Esophagus muscularis mucosa (tissue), 4 donors: ENCODE results near the gene COL4A1. TPM values are rescaled to one million over a fixed set of nuclear protein-coding genes. Genes with fewer than 3 reads are reported as not detected.

Source experiments
- DNase-seq: peaks from one replicate; pipeline ENCODE4 v3.0.0-alpha.2; 2017; ENCODE audit errors: extremely low spot score
- H3K27ac ChIP-seq, 4 donors: fragments of 200-600 bp; sonication (generic); replicated peaks in 1 of 4; 1 replicate in 3 of 4; 2 replicates in 1 of 4; pipeline ENCODE4 v1.5.1; 2016 to 2019; ENCODE audit warnings: mild to moderate bottlenecking in 1 of 4
- H3K27me3 ChIP-seq, 4 donors: fragments of 200-600 bp; sonication (generic); one replicate each; pipeline versions ENCODE4 v1.5.1 to v1.6.0; 2016 to 2019
- H3K36me3 ChIP-seq, 4 donors: fragments of 200-600 bp; sonication (generic); one replicate each; pipeline ENCODE4 v1.5.1; 2016 to 2019
- H3K4me1 ChIP-seq, 4 donors: fragments of 200-600 bp; sonication (generic); one replicate each; pipeline ENCODE4 v1.5.1; 2016 to 2019
- H3K4me3 ChIP-seq, 4 donors: fragments of 200-600 bp; sonication (generic); 1 replicate in 2 of 4; 2 replicates in 2 of 4; pipeline ENCODE4 v1.5.1; 2016 to 2019; ENCODE audit warnings: mild to moderate bottlenecking in 4 of 4, moderate library complexity in 1 of 4
- H3K9me3 ChIP-seq, 4 donors: fragments of 200-600 bp; sonication (generic); 1 replicate in 3 of 4; 2 replicates in 1 of 4; pipeline ENCODE4 v1.5.1; 2016 to 2019
- EP300 ChIP-seq: sonication (generic); formaldehyde crosslinking; IDR thresholded peaks from one replicate; pipeline ENCODE4 v1.6.1; 2017; ENCODE audit warnings: antibody characterized with exemption
- POLR2A ChIP-seq: fragments of 450-650 bp; IDR thresholded peaks from one replicate; pipeline ENCODE4 v1.6.1; 2017; ENCODE audit warnings: antibody characterized with exemption, moderate library complexity, mild to moderate bottlenecking, low read depth
- POLR2AphosphoS5 ChIP-seq, 2 donors: sonication (generic); formaldehyde crosslinking; IDR thresholded peaks; one replicate each; pipeline ENCODE4 v1.6.1; 2017; ENCODE audit warnings: antibody characterized with exemption in 2 of 2
- WGBS: methylation state at CpG from one replicate; pipeline ENCODE4 v1.1.5; 2018; 5-methylcytosine and 5-hydroxymethylcytosine counted together
- intact Hi-C: fragments of 100-400 bp; cut with DNase I; formaldehyde crosslinking; loops from one replicate; pipeline ENCODE4 v1.15.1; 2023
- total RNA-seq, 4 donors: library from RNA; depleted of rRNA; stranded (reverse); fragments of >200 nt; gene quantifications; one replicate each; pipeline versions ENCODE4 v1.1.0 to v1.2.1, GENCODE V29; 2016
- TF ChIP-seq, protein P1 (sequence below), 3 experiments: fragments of 200-600 bp in 2 of 3; fragments of 450-650 bp in 1 of 3; sonication (generic) in 2 of 3; IDR thresholded peaks; one replicate each; pipeline ENCODE4 v1.5.1; 2017 to 2019; ENCODE audit warnings: antibody characterized with exemption in 3 of 3, mild to moderate bottlenecking in 2 of 3, moderate library complexity in 1 of 3

COL4A1 gene
- total RNA-seq, 4 donors from 2014 or later = 328 to 578 (median 405) TPM

DNA sequence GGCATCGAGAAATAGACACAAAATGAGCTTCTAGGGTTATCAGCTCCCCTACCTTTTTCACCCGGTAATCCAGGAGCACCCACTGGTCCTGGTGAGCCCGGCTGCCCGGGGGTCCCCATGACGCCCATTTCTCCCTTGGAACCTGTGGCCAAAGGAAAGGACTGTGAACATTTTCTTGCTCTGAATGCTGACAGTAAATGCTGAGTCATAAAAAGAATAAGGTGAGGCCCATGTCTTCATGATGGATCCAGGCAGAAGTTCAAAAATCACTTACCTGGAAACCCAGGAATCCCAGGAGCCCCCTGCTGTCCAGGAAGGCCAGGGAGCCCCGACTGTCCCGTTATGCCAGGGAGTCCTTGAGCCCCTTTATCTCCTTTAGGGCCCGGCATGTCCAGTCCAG, 129.2 kb downstream of the COL4A1 start:
- no peak overlapping the region for H3K27ac ChIP-seq
- H3K36me3 ChIP-seq = peaks cover 82 to 100% (median 100%) of the 10 kb centered on the region in 4 donors
- H3K9me3 ChIP-seq = no peaks in the 10 kb centered on the region
- H3K4me1 ChIP-seq = no peaks in the 10 kb centered on the region
- no peak overlapping the region for H3K4me3 ChIP-seq
- TF ChIP-seq POLR2AphosphoS5 (IDR thresholded peaks at IDR 0.05) (no peak), EP300 (no peak), POLR2A (no peak)
- TF ChIP-seq, protein P1, sequence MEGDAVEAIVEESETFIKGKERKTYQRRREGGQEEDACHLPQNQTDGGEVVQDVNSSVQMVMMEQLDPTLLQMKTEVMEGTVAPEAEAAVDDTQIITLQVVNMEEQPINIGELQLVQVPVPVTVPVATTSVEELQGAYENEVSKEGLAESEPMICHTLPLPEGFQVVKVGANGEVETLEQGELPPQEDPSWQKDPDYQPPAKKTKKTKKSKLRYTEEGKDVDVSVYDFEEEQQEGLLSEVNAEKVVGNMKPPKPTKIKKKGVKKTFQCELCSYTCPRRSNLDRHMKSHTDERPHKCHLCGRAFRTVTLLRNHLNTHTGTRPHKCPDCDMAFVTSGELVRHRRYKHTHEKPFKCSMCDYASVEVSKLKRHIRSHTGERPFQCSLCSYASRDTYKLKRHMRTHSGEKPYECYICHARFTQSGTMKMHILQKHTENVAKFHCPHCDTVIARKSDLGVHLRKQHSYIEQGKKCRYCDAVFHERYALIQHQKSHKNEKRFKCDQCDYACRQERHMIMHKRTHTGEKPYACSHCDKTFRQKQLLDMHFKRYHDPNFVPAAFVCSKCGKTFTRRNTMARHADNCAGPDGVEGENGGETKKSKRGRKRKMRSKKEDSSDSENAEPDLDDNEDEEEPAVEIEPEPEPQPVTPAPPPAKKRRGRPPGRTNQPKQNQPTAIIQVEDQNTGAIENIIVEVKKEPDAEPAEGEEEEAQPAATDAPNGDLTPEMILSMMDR (IDR thresholded peaks at IDR 0.05) = no peak
- no peaks in the 10 kb centered on the region for H3K27me3 ChIP-seq
- intact Hi-C loops = no loop called here
- WGBS = 95% methylated on average over 8 of the region's 8 CpGs
- DNase-seq = no peak

DNA sequence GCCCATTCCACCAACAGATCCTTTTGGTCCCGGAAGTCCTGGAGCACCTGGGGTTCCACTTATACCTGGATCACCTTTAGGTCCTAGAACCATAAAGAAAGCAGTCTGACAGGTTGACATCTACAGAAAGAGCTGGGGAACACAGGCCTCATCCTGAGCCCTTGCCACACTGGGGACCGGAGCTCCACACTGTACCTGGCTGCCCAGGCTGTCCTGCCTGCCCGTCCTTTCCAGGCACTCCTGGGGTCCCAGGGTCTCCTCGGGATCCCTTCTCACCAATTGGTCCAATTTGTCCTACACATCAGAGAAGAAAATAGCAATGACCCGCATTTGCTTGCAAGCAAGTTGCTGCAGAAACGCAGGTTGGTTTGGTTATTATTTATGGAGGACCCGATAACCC, 130.5 kb downstream of the COL4A1 start:
- H3K4me1 ChIP-seq = no peaks in the 10 kb centered on the region
- no peak overlapping the region for H3K4me3 ChIP-seq
- TF ChIP-seq, protein P1 (IDR thresholded peaks at IDR 0.05) = no peak
- TF ChIP-seq POLR2AphosphoS5 (IDR thresholded peaks at IDR 0.05) (no peak), EP300 (no peak), POLR2A (no peak)
- H3K27me3 ChIP-seq = no peaks in the 10 kb centered on the region
- no peak overlapping the region for H3K27ac ChIP-seq
- no peak for DNase-seq
- no peaks in the 10 kb centered on the region for H3K9me3 ChIP-seq
- intact Hi-C loops = no loop called here
- 97% methylated on average over 6 of the region's 7 CpGs for WGBS
- peaks cover 82 to 100% (median 100%) of the 10 kb centered on the region in 4 donors for H3K36me3 ChIP-seq

DNA sequence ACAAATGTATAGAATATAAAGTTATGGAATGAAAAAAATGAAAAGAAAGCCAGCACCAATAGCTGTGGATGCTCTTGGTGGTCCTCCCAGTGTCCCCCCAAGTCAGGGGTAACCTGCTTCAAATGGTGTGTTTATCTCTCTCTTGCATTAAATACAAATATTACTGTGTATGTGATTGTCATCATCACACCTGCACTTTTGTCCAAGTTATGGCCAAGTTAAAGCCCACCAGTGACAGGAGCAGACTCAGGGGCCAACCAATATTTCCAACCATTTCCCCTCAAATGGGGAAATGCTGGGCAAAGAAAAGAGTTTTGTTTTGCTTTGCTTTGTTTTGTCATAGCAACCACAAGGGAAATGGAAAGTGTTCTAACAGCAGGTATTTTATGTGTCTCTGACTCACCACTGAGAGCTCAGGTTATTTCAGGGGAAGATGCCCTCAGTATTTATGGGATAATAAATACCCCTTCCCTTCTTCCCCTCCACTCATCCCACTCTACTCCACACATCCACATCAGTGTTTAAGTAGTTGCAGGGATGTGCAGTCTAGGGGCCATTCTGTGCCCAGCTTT, 133.6 kb downstream of the COL4A1 start:
- TF ChIP-seq POLR2A (no peak), POLR2AphosphoS5 (IDR thresholded peaks at IDR 0.05) (no peak), EP300 (no peak)
- TF ChIP-seq, protein P1 (IDR thresholded peaks at IDR 0.05) = no peak
- H3K4me1 ChIP-seq = peaks cover 0 to 12% (median 4%) of the 10 kb centered on the region in 4 donors
- H3K27me3 ChIP-seq = no peaks in the 10 kb centered on the region
- no peaks in the 10 kb centered on the region for H3K9me3 ChIP-seq
- no peak overlapping the region for H3K27ac ChIP-seq
- H3K4me3 ChIP-seq = no peak overlapping the region
- no peak for DNase-seq
- intact Hi-C loops = no loop called here
- H3K36me3 ChIP-seq = peaks cover 72 to 100% (median 98%) of the 10 kb centered on the region in 4 donors

DNA sequence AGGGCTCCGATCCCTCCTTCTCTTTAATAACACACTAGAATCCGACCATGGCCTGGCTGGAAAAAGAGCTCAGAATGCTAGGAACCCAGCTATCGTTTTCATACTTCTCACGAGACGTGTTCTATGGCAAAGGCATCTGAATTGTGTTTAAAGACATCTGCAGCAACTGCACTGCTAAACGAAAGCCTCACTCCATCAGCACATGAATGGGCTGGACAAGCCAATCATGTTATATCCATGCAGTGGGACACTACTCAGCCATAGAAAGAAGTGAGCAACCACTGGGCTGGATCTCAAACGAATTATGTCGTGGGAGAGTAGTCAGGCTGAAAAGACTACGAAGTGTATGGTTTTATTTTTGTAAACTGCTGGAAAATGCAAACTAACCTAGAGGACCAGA, 136.1 kb downstream of the COL4A1 start:
- no peaks in the 10 kb centered on the region for H3K27me3 ChIP-seq
- DNase-seq = no peak
- H3K27ac ChIP-seq = peak overlapping the region in 2 of 4 donors; percentile 20
- 70% methylated on average over 9 of the region's 9 CpGs for WGBS
- TF ChIP-seq POLR2A (no peak), POLR2AphosphoS5 (IDR thresholded peaks at IDR 0.05) (no peak), EP300 (no peak)
- TF ChIP-seq, protein P1 (IDR thresholded peaks at IDR 0.05) = no peak
- peaks cover 0 to 12% (median 4%) of the 10 kb centered on the region in 4 donors for H3K4me1 ChIP-seq
- peaks cover 71 to 100% (median 98%) of the 10 kb centered on the region in 4 donors for H3K36me3 ChIP-seq
- no peaks in the 10 kb centered on the region for H3K9me3 ChIP-seq
- intact Hi-C loops = no loop called here
- H3K4me3 ChIP-seq = no peak overlapping the region
